ENCODE measurements around the gene KCNAB1. TPM values are rescaled to one million over a fixed set of nuclear protein-coding genes. Genes with fewer than 3 reads are reported as not detected.

The KCNAB1 gene
- total RNA-seq, 1 experiment from 2014 or later: not detected

DNA sequence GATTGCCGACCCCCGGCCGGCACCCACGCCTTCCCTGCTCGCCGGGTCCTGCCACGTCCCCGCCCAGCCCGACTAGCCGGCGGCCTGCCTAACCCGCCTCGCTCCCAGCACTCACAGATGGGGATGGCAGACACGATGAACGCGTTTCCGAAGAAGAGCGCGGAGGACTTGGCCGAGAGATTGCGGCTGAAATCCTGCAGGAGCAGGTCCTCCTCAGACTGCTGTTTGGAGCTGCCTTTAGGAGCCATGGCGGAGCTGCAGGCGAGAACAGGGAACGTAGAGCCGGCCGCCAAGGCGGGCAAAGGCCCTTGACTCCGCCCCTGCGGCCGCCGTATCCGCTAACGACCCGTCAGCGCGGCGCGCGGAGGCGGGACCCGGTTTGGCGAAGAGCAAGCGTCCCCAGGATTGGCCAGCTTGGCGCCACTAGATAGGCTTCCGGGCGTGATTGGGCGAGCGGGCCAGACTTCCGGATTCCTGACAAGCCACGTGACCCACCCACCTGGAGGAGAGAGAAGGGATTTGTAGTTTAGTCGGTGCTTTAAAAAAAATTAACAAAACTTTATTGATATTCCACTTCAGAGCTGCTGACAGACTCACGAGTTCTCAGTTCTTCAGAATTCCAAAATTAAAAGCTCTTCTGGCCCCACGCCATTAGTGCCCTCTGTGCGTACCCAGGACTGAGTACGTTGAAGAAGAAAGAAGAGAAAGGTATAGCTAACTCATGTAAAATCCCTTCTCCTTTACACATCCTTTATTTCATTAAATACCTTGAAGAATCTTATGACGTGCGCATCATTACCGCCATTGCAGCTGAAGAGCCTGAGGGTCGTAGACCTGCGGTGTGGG is 434.7 kb downstream of the KCNAB1 start, which contains the start of gene SSR3 (continued):
- peak; percentile 91 for TF ChIP-seq POLR2AphosphoS5 (IDR thresholded peaks at IDR 0.05; ENCODE audit: low read depth, low read length)
- TF ChIP-seq RAD21 (IDR thresholded peaks at IDR 0.05; ENCODE audit: low read depth): no peak
- TF ChIP-seq EZH2phosphoT487 (IDR thresholded peaks at IDR 0.05; ENCODE audit: borderline replicate concordance): no peak
- TF ChIP-seq YY1 (IDR thresholded peaks at IDR 0.05; ENCODE audit: extremely low read depth, insufficient replicate concordance, low read depth, low read length): peak; percentile 79

DNA sequence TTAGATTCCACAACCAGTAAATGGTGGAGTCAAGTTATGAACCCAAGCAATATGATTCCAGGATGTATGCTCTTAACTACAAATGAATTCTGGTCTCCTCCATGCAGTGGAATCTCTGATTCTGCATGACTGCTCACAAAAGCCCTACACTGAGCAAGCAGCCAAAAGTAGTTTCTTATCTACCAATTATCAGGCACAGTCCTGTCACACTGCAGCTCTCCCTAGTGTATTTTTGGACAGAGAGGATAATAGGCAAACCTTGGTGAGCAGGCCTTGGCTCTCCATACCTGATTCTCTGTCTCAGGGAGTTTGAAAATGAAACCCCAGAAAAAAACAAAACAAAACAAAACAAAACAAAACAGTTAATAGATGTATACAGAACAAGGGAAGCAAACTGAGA is 438.0 kb downstream of the KCNAB1 start:
- no peaks in the 10 kb centered on the region for H3K9me2 ChIP-seq (ENCODE audit: insufficient read depth)
- no peak overlapping the region for H3K27ac ChIP-seq (ENCODE audit: low read depth, low read length)
- no peak for ATAC-seq
- no peaks in the 10 kb centered on the region for H3K36me3 ChIP-seq (ENCODE audit: control insufficient read depth in 1 of 2, insufficient read depth in 2 of 2, low read length in 2 of 2)
- ChIA-PET CTCF (no interaction called here), RAD21 (ENCODE audit: low non-redundant PET in 1 of 2, low total read pairs in 2 of 2, uncharacterized antibody in 2 of 2, unreplicated experiment in 2 of 2) (no interaction called here), POLR2A (no interaction called here)
- no peak overlapping the region for H3K4me2 ChIP-seq (ENCODE audit: low read length)
- no peak for DNase-seq (ENCODE audit: low read depth, low spot score)
- no peaks in the 10 kb centered on the region for H4K20me1 ChIP-seq (ENCODE audit: insufficient read depth)
- H3K4me1 ChIP-seq (ENCODE audit: control insufficient read depth in 1 of 2, insufficient read depth in 2 of 2, low read length in 2 of 2): peaks cover 3 to 16% of the 10 kb centered on the region in 2 experiments; a peak in 2 of 4 replicates
- TF ChIP-seq YY1 (IDR thresholded peaks at IDR 0.05; ENCODE audit: extremely low read depth, insufficient replicate concordance, low read depth, low read length) (no peak), CBX3 (IDR thresholded peaks at IDR 0.05; ENCODE audit: low read depth) (no peak), RAD21 (IDR thresholded peaks at IDR 0.05; ENCODE audit: low read depth) (no peak), EZH2 (IDR thresholded peaks at IDR 0.05) (no peak), SP1 (IDR thresholded peaks at IDR 0.05; ENCODE audit: low read depth) (no peak), ZFX (IDR thresholded peaks at IDR 0.05) (no peak), ZNF274 (IDR thresholded peaks at IDR 0.05; ENCODE audit: low read depth, low read length) (no peak), POLR2AphosphoS5 (IDR thresholded peaks at IDR 0.05; ENCODE audit: low read depth, low read length) (no peak), CEBPB (IDR thresholded peaks at IDR 0.05; ENCODE audit: low read depth) (no peak)
- TF ChIP-seq, protein P1, sequence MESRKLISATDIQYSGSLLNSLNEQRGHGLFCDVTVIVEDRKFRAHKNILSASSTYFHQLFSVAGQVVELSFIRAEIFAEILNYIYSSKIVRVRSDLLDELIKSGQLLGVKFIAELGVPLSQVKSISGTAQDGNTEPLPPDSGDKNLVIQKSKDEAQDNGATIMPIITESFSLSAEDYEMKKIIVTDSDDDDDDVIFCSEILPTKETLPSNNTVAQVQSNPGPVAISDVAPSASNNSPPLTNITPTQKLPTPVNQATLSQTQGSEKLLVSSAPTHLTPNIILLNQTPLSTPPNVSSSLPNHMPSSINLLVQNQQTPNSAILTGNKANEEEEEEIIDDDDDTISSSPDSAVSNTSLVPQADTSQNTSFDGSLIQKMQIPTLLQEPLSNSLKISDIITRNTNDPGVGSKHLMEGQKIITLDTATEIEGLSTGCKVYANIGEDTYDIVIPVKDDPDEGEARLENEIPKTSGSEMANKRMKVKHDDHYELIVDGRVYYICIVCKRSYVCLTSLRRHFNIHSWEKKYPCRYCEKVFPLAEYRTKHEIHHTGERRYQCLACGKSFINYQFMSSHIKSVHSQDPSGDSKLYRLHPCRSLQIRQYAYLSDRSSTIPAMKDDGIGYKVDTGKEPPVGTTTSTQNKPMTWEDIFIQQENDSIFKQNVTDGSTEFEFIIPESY (IDR thresholded peaks at IDR 0.05; ENCODE audit: extremely low read depth, insufficient replicate concordance, low read length): no peak
- TF ChIP-seq, protein P2, sequence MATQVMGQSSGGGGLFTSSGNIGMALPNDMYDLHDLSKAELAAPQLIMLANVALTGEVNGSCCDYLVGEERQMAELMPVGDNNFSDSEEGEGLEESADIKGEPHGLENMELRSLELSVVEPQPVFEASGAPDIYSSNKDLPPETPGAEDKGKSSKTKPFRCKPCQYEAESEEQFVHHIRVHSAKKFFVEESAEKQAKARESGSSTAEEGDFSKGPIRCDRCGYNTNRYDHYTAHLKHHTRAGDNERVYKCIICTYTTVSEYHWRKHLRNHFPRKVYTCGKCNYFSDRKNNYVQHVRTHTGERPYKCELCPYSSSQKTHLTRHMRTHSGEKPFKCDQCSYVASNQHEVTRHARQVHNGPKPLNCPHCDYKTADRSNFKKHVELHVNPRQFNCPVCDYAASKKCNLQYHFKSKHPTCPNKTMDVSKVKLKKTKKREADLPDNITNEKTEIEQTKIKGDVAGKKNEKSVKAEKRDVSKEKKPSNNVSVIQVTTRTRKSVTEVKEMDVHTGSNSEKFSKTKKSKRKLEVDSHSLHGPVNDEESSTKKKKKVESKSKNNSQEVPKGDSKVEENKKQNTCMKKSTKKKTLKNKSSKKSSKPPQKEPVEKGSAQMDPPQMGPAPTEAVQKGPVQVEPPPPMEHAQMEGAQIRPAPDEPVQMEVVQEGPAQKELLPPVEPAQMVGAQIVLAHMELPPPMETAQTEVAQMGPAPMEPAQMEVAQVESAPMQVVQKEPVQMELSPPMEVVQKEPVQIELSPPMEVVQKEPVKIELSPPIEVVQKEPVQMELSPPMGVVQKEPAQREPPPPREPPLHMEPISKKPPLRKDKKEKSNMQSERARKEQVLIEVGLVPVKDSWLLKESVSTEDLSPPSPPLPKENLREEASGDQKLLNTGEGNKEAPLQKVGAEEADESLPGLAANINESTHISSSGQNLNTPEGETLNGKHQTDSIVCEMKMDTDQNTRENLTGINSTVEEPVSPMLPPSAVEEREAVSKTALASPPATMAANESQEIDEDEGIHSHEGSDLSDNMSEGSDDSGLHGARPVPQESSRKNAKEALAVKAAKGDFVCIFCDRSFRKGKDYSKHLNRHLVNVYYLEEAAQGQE (IDR thresholded peaks at IDR 0.05; ENCODE audit: low read depth): no peak
- TF ChIP-seq, protein P3, sequence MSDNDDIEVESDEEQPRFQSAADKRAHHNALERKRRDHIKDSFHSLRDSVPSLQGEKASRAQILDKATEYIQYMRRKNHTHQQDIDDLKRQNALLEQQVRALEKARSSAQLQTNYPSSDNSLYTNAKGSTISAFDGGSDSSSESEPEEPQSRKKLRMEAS (IDR thresholded peaks at IDR 0.05): no peak
- TF ChIP-seq, protein P4, sequence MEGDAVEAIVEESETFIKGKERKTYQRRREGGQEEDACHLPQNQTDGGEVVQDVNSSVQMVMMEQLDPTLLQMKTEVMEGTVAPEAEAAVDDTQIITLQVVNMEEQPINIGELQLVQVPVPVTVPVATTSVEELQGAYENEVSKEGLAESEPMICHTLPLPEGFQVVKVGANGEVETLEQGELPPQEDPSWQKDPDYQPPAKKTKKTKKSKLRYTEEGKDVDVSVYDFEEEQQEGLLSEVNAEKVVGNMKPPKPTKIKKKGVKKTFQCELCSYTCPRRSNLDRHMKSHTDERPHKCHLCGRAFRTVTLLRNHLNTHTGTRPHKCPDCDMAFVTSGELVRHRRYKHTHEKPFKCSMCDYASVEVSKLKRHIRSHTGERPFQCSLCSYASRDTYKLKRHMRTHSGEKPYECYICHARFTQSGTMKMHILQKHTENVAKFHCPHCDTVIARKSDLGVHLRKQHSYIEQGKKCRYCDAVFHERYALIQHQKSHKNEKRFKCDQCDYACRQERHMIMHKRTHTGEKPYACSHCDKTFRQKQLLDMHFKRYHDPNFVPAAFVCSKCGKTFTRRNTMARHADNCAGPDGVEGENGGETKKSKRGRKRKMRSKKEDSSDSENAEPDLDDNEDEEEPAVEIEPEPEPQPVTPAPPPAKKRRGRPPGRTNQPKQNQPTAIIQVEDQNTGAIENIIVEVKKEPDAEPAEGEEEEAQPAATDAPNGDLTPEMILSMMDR (IDR thresholded peaks at IDR 0.05 in 2 of 3, conservative IDR thresholded peaks at IDR 0.05 in 1 of 3; ENCODE audit: borderline replicate concordance in 1 of 3, insufficient read depth in 1 of 3, low read depth in 2 of 3, low read length in 2 of 3): no peak
- TF ChIP-seq, protein P5, sequence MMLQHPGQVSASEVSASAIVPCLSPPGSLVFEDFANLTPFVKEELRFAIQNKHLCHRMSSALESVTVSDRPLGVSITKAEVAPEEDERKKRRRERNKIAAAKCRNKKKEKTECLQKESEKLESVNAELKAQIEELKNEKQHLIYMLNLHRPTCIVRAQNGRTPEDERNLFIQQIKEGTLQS (IDR thresholded peaks at IDR 0.05): no peak
- intact Hi-C loops (cut with micrococcal nuclease): no loop called here
- H2AFZ ChIP-seq (ENCODE audit: low read depth, low read length, poor library complexity, severe bottlenecking): peak overlapping the region; percentile 50
- H3K9me3 ChIP-seq (ENCODE audit: control insufficient read depth in 1 of 2, insufficient read depth in 1 of 2, low read depth in 1 of 2, low read length in 2 of 2): no peaks in the 10 kb centered on the region
- BruUV-seq (replicated peaks): no TSS peak
- H3K27me3 ChIP-seq (ENCODE audit: insufficient read depth, low read length): no peaks in the 10 kb centered on the region
- H3K79me2 ChIP-seq (ENCODE audit: insufficient read depth, low read length): peaks cover 15% of the 10 kb centered on the region
- no peak overlapping the region for H3K4me3 ChIP-seq (replicated peaks in 1 of 2; ENCODE audit: low read depth in 1 of 2, low read length in 2 of 2)
- H3K9ac ChIP-seq (ENCODE audit: low read length): no peak overlapping the region

All from HCT116 (cell line).